GM23338 (cell line): Measurements from ENCODE around the gene MIAT. TPM values are rescaled to one million over a fixed set of nuclear protein-coding genes. Genes with fewer than 3 reads are reported as not detected.

Source experiments
- ATAC-seq: fragments of 200-7000 bp; cut with Tn5 transposase; 3 replicates; pipeline ENCODE4 v1.9.1; 2020
- DNase-seq: peaks from one replicate; pipeline ENCODE4 v3.0.0-alpha.2; 2015; ENCODE audit warnings: low spot score
- H2AFZ ChIP-seq: fragments of 200-600 bp; sonication (generic); 2 replicates; pipeline ENCODE4 v1.8.0; 2016; ENCODE audit warnings: antibody characterized with exemption, mild to moderate bottlenecking, moderate library complexity
- H3F3A ChIP-seq: fragments of 200-600 bp; sonication (generic); replicated peaks from 2 replicates; pipeline ENCODE4 v1.8.0; 2017; ENCODE audit warnings: antibody characterized with exemption, mixed run types, low read depth
- H3K27ac ChIP-seq: fragments of 200-600 bp; sonication (generic); 2 replicates; pipeline ENCODE4 v1.6.1; 2016; ENCODE audit warnings: low read depth
- H3K27me3 ChIP-seq: fragments of 200-600 bp; sonication (generic); 2 replicates; pipeline ENCODE4 v1.8.0; 2016; ENCODE audit warnings: mild to moderate bottlenecking, mixed run types, moderate library complexity; ENCODE audit not compliant: insufficient read depth
- H3K36me3 ChIP-seq: fragments of 200-600 bp; sonication (generic); 2 replicates; pipeline ENCODE4 v1.8.0; 2016; ENCODE audit warnings: mild to moderate bottlenecking; ENCODE audit not compliant: insufficient read depth
- H3K4me1 ChIP-seq: fragments of 200-600 bp; sonication (generic); 2 replicates; pipeline ENCODE4 v1.8.0; 2016; ENCODE audit warnings: mild to moderate bottlenecking, moderate library complexity; ENCODE audit not compliant: insufficient read depth
- H3K4me2 ChIP-seq: fragments of 200-600 bp; sonication (generic); 2 replicates; pipeline ENCODE4 v1.7.1; 2017; ENCODE audit warnings: mixed run types
- H3K4me3 ChIP-seq: fragments of 200-600 bp; sonication (generic); 2 replicates; pipeline ENCODE4 v1.6.1; 2016; ENCODE audit warnings: mixed run types
- H3K79me2 ChIP-seq: fragments of 200-600 bp; sonication (generic); replicated peaks from 2 replicates; pipeline ENCODE4 v1.8.0; 2017; ENCODE audit warnings: mild to moderate bottlenecking; ENCODE audit not compliant: insufficient read depth
- H3K9me2 ChIP-seq: fragments of 200-600 bp; sonication (generic); 2 replicates; pipeline ENCODE4 v1.8.0; 2017; ENCODE audit not compliant: insufficient read depth
- H4K20me1 ChIP-seq: fragments of 200-600 bp; sonication (generic); replicated peaks from 2 replicates; pipeline ENCODE4 v1.8.0; 2017; ENCODE audit warnings: mild to moderate bottlenecking; ENCODE audit not compliant: insufficient read depth
- H3K27ac Mint-ChIP-seq: 2 replicates; pipeline ENCODE4 v1.8.0; 2020; ENCODE audit warnings: inconsistent platforms, mild to moderate bottlenecking, moderate library complexity, mixed read lengths
- H3K27me3 Mint-ChIP-seq: 3 replicates; pipeline ENCODE4 v1.8.0; 2022; ENCODE audit warnings: low read depth, mild to moderate bottlenecking, moderate library complexity, mixed read lengths, inconsistent platforms; ENCODE audit not compliant: insufficient read depth, poor library complexity
- H3K36me3 Mint-ChIP-seq: 3 replicates; pipeline ENCODE4 v1.8.0; 2021; ENCODE audit warnings: low read depth, mild to moderate bottlenecking, inconsistent platforms, moderate library complexity, mixed read lengths
- H3K4me1 Mint-ChIP-seq: 3 replicates; pipeline ENCODE4 v1.8.0; 2020; ENCODE audit warnings: mild to moderate bottlenecking, inconsistent platforms, mixed read lengths
- H3K4me3 Mint-ChIP-seq: 3 replicates; pipeline ENCODE4 v1.8.0; 2021; ENCODE audit warnings: moderate library complexity, mild to moderate bottlenecking, inconsistent platforms, mixed read lengths
- H3K9me3 Mint-ChIP-seq: 3 replicates; pipeline ENCODE4 v1.8.0; 2020; ENCODE audit warnings: moderate library complexity, mild to moderate bottlenecking, inconsistent platforms, mixed read lengths
- CREB1 ChIP-seq: fragments of 250-450 bp; sonication (Bioruptor Pico); IDR thresholded peaks from 2 replicates; pipeline ENCODE4 v1.5.0; 2020; ENCODE audit warnings: low read depth, mild to moderate bottlenecking, moderate library complexity
- EZH2 ChIP-seq: fragments of 200-600 bp; sonication (generic); IDR thresholded peaks from one replicate; pipeline ENCODE4 v1.8.0; 2017; ENCODE audit warnings: antibody characterized with exemption, mild to moderate bottlenecking, low read depth; ENCODE audit not compliant: unreplicated experiment
- EZH2phosphoT487 ChIP-seq: fragments of 200-600 bp; sonication (generic); IDR thresholded peaks from one replicate; pipeline ENCODE4 v1.8.1; 2018; ENCODE audit warnings: antibody characterized with exemption; ENCODE audit not compliant: unreplicated experiment
- JUNB ChIP-seq: IDR thresholded peaks from one replicate; pipeline ENCODE4 v1.6.1; 2016; ENCODE audit warnings: antibody characterized with exemption; ENCODE audit not compliant: unreplicated experiment
- NANOG ChIP-seq: IDR thresholded peaks from 2 replicates; pipeline ENCODE4 v1.6.1; 2016; ENCODE audit warnings: antibody characterized with exemption, borderline replicate concordance
- STAT1 ChIP-seq: IDR thresholded peaks from one replicate; pipeline ENCODE4 v1.6.1; 2016; ENCODE audit warnings: antibody characterized with exemption; ENCODE audit not compliant: unreplicated experiment
- ZNF114 ChIP-seq: fragments of 250-450 bp; sonication (Bioruptor Pico); IDR thresholded peaks from 2 replicates; pipeline ENCODE4 v1.5.0; 2020; ENCODE audit warnings: mild to moderate bottlenecking, moderate library complexity
- ZNF331 ChIP-seq: fragments of 250-450 bp; sonication (Bioruptor Pico); IDR thresholded peaks from 2 replicates; pipeline ENCODE4 v1.5.0; 2020; ENCODE audit warnings: low read depth, mild to moderate bottlenecking, moderate library complexity
- polyA plus RNA-seq: library from polyadenylated mRNA; unstranded; fragments of >200 nt; fragmentation: Nextera tagmentation; extraction: Ambion mirVana; gene quantifications from 2 replicates; pipeline ENCODE4 v1.2.1, GENCODE V29; 2016
- total RNA-seq: library from RNA; depleted of rRNA; stranded (reverse); fragments of >200 nt; shearing (Covaris generic); gene quantifications from 2 replicates; pipeline ENCODE4 v1.2.3, GENCODE V29; 2014
- TF ChIP-seq, protein P1 (sequence below): IDR thresholded peaks from one replicate; pipeline ENCODE4 v1.6.1; 2018; ENCODE audit warnings: antibody characterized with exemption; ENCODE audit not compliant: unreplicated experiment
- TF ChIP-seq, protein P2 (sequence below), 2 experiments: fragments of 200-600 bp in 1 of 2; sonication (generic) in 1 of 2; conservative IDR thresholded peaks; 2 replicates each; pipeline versions ENCODE4 v1.5.1 to v1.6.1; 2016 to 2017; ENCODE audit warnings: antibody characterized with exemption in 2 of 2, low read depth in 2 of 2, mild to moderate bottlenecking in 2 of 2, moderate library complexity in 1 of 2
- TF ChIP-seq, protein P3 (sequence below): fragments of 250-450 bp; sonication (Bioruptor Pico); IDR thresholded peaks from 2 replicates; pipeline ENCODE4 v1.5.0; 2020; ENCODE audit warnings: mild to moderate bottlenecking, moderate library complexity

Gene MIAT
- total and polyA plus RNA-seq, 2 experiments from 2014 or later, result 10.0 to 63.6 TPM

DNA sequence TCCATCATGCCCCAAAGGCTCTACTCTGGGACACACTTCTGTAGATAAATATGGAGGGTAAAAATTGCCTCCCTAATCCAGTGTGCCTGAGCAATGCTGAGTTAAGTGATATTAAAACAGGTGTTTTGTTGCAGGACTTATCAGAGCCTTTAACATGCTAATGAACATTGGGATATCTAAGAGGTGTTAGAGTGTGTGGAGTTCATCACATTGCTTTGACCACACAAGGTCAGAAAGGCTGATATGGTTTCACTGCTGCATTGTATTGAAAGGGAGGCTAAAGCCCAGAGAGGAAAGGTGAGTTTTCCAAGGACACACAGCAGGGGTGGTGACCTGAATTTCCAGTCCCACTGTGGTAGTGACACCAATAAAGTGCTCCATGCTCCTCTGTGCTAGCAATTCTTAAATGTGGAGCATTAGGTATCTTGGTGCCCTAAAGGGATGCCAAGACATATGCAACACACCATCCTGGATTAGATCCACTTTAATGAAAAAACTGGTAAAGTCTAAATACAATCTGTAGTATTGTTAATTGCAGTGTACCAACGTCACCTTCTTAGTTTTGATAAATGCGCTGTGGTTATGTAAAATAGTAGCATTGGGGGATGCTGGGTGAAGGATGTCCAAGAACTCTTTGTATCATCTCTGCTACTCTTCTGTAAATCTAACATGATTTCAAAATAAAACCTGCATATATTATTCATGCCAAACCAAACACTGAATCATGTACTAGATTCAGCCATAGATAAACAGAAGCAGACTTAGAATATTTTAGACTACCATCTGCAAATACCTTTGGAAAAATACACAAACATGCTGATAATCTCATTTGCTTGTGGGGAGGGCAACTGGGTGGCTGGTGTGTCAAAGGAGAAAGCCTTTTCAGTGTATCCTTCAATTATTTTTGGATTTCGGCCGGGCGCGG is 45.8 kb downstream of the MIAT start:
- Mint-ChIP-seq H3K36me3 (peaks cover 51% of the 10 kb centered on the region), H3K4me1 (no peaks in the 10 kb centered on the region), H3K27ac (no peak overlapping the region), H3K27me3 (no peaks in the 10 kb centered on the region), H3K4me3 (no peak overlapping the region), H3K9me3 (peaks cover 52% of the 10 kb centered on the region)
- Histone ChIP-seq H4K20me1 (no peaks in the 10 kb centered on the region), H3K4me3 (no peak overlapping the region), H3K36me3 (0 out of 2 replicates have a peak, but pooled peaks cover 11% of the 10 kb centered on the region), H3K79me2 (no peaks in the 10 kb centered on the region), H3K27me3 (no peaks in the 10 kb centered on the region), H3K4me1 (no peaks in the 10 kb centered on the region), H3K27ac (no peak overlapping the region), H3K4me2 (no peak overlapping the region), H2AFZ (no peak overlapping the region), H3F3A (0 out of 2 replicates have a peak, but pooled peaks cover 7% of the 10 kb centered on the region), H3K9me2 (0 out of 2 replicates have a peak, but pooled peaks cover 3% of the 10 kb centered on the region)
- DNase-seq, result no peak
- ATAC-seq, result no peak
- TF ChIP-seq, protein P1, sequence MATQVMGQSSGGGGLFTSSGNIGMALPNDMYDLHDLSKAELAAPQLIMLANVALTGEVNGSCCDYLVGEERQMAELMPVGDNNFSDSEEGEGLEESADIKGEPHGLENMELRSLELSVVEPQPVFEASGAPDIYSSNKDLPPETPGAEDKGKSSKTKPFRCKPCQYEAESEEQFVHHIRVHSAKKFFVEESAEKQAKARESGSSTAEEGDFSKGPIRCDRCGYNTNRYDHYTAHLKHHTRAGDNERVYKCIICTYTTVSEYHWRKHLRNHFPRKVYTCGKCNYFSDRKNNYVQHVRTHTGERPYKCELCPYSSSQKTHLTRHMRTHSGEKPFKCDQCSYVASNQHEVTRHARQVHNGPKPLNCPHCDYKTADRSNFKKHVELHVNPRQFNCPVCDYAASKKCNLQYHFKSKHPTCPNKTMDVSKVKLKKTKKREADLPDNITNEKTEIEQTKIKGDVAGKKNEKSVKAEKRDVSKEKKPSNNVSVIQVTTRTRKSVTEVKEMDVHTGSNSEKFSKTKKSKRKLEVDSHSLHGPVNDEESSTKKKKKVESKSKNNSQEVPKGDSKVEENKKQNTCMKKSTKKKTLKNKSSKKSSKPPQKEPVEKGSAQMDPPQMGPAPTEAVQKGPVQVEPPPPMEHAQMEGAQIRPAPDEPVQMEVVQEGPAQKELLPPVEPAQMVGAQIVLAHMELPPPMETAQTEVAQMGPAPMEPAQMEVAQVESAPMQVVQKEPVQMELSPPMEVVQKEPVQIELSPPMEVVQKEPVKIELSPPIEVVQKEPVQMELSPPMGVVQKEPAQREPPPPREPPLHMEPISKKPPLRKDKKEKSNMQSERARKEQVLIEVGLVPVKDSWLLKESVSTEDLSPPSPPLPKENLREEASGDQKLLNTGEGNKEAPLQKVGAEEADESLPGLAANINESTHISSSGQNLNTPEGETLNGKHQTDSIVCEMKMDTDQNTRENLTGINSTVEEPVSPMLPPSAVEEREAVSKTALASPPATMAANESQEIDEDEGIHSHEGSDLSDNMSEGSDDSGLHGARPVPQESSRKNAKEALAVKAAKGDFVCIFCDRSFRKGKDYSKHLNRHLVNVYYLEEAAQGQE, result no peak
- TF ChIP-seq, protein P2, sequence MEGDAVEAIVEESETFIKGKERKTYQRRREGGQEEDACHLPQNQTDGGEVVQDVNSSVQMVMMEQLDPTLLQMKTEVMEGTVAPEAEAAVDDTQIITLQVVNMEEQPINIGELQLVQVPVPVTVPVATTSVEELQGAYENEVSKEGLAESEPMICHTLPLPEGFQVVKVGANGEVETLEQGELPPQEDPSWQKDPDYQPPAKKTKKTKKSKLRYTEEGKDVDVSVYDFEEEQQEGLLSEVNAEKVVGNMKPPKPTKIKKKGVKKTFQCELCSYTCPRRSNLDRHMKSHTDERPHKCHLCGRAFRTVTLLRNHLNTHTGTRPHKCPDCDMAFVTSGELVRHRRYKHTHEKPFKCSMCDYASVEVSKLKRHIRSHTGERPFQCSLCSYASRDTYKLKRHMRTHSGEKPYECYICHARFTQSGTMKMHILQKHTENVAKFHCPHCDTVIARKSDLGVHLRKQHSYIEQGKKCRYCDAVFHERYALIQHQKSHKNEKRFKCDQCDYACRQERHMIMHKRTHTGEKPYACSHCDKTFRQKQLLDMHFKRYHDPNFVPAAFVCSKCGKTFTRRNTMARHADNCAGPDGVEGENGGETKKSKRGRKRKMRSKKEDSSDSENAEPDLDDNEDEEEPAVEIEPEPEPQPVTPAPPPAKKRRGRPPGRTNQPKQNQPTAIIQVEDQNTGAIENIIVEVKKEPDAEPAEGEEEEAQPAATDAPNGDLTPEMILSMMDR (conservative IDR thresholded peaks at IDR 0.05; ENCODE audit: low read depth in 2 of 2), result no peak
- TF ChIP-seq EZH2 (no peak), ZNF331 (CRISPR knock-in tag) (no peak), JUNB (no peak), EZH2phosphoT487 (no peak), STAT1 (no peak), ZNF114 (CRISPR knock-in tag) (no peak), NANOG (no peak), CREB1 (no peak)
- TF ChIP-seq, protein P3, sequence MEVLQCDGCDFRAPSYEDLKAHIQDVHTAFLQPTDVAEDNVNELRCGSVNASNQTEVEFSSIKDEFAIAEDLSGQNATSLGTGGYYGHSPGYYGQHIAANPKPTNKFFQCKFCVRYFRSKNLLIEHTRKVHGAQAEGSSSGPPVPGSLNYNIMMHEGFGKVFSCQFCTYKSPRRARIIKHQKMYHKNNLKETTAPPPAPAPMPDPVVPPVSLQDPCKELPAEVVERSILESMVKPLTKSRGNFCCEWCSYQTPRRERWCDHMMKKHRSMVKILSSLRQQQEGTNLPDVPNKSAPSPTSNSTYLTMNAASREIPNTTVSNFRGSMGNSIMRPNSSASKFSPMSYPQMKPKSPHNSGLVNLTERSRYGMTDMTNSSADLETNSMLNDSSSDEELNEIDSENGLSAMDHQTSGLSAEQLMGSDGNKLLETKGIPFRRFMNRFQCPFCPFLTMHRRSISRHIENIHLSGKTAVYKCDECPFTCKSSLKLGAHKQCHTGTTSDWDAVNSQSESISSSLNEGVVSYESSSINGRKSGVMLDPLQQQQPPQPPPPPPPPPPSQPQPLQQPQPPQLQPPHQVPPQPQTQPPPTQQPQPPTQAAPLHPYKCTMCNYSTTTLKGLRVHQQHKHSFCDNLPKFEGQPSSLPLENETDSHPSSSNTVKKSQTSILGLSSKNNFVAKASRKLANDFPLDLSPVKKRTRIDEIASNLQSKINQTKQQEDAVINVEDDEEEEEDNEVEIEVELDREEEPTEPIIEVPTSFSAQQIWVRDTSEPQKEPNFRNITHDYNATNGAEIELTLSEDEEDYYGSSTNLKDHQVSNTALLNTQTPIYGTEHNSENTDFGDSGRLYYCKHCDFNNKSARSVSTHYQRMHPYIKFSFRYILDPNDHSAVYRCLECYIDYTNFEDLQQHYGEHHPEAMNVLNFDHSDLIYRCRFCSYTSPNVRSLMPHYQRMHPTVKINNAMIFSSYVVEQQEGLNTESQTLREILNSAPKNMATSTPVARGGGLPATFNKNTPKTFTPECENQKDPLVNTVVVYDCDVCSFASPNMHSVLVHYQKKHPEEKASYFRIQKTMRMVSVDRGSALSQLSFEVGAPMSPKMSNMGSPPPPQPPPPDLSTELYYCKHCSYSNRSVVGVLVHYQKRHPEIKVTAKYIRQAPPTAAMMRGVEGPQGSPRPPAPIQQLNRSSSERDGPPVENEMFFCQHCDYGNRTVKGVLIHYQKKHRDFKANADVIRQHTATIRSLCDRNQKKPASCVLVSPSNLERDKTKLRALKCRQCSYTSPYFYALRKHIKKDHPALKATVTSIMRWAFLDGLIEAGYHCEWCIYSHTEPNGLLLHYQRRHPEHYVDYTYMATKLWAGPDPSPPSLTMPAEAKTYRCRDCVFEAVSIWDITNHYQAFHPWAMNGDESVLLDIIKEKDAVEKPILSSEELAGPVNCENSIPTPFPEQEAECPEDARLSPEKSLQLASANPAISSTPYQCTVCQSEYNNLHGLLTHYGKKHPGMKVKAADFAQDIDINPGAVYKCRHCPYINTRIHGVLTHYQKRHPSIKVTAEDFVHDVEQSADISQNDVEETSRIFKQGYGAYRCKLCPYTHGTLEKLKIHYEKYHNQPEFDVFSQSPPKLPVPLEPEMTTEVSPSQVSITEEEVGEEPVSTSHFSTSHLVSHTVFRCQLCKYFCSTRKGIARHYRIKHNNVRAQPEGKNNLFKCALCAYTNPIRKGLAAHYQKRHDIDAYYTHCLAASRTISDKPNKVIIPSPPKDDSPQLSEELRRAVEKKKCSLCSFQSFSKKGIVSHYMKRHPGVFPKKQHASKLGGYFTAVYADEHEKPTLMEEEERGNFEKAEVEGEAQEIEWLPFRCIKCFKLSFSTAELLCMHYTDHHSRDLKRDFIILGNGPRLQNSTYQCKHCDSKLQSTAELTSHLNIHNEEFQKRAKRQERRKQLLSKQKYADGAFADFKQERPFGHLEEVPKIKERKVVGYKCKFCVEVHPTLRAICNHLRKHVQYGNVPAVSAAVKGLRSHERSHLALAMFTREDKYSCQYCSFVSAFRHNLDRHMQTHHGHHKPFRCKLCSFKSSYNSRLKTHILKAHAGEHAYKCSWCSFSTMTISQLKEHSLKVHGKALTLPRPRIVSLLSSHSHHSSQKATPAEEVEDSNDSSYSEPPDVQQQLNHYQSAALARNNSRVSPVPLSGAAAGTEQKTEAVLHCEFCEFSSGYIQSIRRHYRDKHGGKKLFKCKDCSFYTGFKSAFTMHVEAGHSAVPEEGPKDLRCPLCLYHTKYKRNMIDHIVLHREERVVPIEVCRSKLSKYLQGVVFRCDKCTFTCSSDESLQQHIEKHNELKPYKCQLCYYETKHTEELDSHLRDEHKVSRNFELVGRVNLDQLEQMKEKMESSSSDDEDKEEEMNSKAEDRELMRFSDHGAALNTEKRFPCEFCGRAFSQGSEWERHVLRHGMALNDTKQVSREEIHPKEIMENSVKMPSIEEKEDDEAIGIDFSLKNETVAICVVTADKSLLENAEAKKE, result no peak
